CMK (cell line): ENCODE measurements around the gene GLUL.

Experiments used
- DNase-seq: peaks from one replicate; pipeline ENCODE4 v3.0.0-alpha.2; 2010; ENCODE audit warnings: low read depth

GLUL gene

DNA sequence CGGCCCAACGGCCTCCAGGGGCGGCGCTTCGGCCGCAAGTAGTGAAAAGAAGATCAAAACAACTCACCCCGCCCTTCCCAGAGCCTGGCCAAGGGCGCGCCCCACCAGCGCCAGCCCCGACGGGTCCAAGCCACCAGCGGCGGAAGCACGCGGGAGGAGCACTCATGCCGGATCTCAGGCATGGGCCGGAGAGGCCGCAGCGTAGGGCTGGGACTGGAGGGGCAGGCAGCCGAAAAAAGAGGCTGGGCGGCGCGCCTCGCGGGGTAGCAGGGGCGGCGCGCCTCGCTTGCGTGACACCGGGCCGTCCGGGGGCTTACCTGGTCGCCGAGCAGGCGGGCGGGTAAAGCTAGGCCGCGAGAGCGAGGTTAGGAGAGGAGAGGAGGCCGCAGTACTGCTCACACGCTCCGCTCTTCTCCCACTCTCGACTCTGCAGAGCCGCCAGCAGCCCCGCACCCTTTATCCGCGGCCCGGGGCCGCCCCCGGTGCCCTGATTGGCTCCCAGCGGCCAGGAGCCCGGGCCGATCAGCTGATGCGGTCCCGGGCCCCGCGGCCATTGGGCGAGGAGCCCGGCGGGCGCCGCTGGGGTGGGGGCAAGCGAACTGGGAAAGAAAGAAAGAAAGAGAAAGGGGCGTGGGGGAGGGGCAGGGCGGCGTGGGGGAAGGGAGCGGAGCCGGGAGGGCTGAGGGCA lies at the start of gene GLUL:
GLUL (minus strand) TSS at position 429 of the 688 bp plus-strand sequence. CDS start 3,053 bp downstream, outside the sequence.
- DNase-seq: peak; percentile 93

GRCh38 chr1:182438326-182438725 lies 46.7 kb upstream of the GLUL start:
- DNase-seq: no peak

GRCh38 chr1:182433580-182433979 lies 42.0 kb upstream of the GLUL start:
- no peak for DNase-seq

DNA sequence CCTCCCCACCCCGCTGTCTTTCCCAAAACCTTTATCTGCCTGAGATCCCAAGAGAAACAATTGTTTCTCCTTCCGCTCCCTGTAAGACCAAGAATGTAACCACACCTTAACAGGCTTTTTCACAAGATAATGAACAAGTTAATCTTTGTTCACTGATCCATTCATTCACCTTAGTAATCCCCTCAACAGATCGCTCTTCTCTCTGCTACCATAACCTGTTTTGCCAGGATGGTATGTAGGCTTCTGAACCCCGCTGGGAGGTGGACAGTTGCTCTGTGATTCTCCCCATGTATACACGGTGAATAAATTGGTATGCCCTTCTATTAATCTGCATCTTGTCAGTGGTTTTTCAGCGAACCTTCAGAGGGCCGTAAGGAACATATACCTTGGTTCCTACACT lies 39.7 kb upstream of the GLUL start:
- DNase-seq: no peak

DNA sequence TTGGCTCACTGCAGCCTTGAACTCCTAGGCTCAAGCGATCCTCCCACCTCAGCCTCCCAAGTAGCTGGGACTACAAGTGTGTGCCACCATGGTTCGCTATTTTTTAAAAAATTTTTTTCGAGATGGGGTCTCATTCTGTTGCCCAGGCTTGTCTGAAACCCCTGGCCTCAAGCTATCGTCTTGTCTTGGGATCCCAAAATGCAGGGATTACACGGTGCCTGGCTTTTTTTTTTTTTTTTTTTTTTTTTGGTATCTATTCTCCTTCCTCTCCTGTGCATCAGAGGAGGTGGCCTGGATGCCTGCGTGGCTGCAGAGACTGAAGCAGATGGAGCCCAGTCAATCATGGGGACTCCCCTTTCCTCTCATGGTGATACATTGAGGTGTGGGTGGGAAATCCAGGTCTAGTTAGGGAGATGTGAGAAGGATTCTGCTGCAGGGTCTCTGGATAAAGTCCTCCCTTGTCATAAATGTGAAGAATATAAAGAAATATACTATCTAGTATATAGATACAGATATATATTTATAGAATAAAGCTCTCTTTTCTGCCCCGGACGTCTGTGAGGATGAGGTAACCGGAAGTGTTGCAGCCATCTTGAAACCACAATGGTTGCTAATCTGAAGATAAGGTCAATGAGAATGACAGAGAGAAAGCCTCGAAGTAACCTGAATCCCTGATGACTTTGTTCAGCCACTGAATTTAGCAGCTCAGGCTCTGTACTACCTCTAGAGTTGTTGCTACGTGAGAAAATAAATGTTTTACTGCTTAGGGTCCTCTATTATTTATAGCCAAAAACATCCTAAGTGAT lies 38.9 kb upstream of the GLUL start:
- peak; percentile 30 for DNase-seq

GRCh38 chr1:182428043-182428442 lies 36.5 kb upstream of the GLUL start:
- DNase-seq: no peak

- no peak for DNase-seq
Measured at GRCh38 chr1:182426442-182427430, 35.1 kb upstream of the GLUL start.

DNA sequence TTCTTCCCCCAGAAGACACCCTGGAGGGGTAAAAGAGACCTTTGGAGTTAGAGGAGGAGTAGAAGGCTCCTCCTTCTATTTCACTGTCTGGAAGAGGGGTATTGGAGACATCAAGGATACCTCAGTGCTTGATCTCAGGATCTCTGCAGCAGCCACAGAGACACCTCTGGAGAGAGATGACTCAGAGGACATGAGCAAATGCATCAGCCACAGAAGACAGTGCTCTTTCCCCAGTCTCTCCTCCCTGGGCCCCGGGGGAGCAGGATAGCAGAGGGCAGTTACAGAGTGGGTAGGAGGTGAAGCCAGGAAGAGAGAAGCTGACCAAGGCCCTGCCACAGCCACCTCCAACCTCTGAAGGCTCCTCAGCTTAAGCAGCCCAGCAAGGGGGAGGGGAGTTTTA lies 24.2 kb upstream of the GLUL start:
- no peak for DNase-seq

GRCh38 chr1:182413969-182414368 lies 22.4 kb upstream of the GLUL start:
- DNase-seq: no peak

DNA sequence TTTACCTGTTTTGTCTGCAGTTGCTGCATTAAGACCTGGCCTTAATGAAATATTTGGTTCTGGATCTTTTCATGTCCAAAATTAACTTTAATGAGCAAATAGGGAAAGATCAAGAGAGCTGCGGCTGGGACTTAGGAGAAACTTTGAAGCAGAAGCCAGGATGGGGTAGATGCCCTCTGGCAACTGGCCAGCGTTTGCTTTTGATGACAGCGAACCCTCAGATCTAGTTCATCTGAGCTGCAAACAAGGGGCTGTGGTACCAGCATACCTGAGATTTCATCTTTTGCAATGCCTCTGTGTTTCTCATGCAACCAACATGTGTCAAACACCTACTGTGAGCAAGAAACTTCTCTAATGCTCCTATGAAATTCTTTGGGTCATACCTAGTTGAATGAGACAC lies 21.9 kb upstream of the GLUL start:
- no peak for DNase-seq

GRCh38 chr1:182410620-182411273 lies 19.2 kb upstream of the GLUL start:
- DNase-seq: no peak

GRCh38 chr1:182410138-182410537 lies 18.5 kb upstream of the GLUL start:
- DNase-seq: no peak

- no peak for DNase-seq
Measured at GRCh38 chr1:182408435-182409075, 17.0 kb upstream of the GLUL start.

DNA sequence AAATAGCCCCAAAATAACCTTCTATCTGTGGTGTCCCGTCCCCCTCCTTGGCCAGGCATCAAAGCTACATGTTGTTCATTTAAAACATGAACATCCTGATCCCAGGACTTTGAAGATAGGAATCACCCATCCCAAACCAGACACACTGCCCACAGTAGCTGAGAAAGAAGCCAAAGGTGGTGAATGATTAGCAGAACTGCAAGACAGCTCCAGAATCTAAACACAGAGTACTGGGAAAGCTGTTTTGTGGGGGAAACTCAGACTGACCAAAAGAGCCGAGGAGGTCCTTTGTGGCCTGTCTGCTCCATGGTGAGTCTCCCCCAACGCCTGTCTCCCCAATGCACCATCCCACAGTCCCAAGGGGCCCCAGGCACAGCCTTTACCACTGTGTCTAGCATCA lies 16.1 kb upstream of the GLUL start:
- no peak for DNase-seq

DNA sequence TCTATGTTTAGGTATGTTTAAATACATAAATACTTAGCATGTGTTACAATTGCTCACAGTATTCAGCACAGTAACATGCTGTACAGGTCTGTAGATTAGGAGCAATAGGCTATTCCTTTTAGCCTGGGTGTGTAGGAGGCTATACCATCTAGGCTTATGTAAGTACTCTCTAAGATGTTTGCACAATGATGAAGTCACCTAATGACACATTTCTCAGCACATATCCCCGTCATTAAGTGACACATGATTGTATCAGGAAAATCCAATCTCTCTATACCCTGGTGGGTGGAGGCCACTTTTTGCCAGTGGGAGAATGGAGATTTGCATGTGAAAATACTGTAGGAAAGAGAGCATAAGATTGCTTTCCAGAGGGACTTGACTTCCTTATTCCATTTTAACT lies 14.4 kb upstream of the GLUL start:
- DNase-seq: no peak

- DNase-seq: no peak
Measured at GRCh38 chr1:182405578-182405977, 14.0 kb upstream of the GLUL start.

- no peak for DNase-seq
Measured at GRCh38 chr1:182404781-182405180, 13.2 kb upstream of the GLUL start.

GRCh38 chr1:182400567-182400966 lies 9.0 kb upstream of the GLUL start, which contains the start of gene TEDDM1:
TSS of gene TEDDM1 (minus strand) at chr1:182400667. CDS start at chr1:182400485, 182 bp downstream.
- no peak for DNase-seq

GRCh38 chr1:182397653-182398393 lies 6.2 kb upstream of the GLUL start:
- DNase-seq: no peak

DNA sequence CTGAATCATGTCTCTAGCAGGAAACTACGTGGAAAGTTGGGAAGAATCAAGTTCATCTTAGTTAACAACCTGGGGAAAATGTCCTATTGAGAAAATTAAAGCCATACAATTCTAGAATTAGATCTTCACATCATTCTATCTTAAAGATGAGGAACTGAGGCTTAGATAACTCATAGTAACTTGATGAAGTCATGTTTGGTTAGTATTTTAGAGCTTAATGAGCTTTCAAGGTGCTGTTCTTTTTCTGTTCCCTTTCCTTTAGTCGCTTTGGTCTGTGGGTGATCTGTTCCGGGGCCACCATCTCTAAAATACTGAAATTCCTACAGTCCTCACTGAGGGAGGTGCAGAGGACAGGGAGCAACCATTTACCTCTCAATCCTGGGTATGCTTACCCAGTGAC lies 4.3 kb upstream of the GLUL start:
- DNase-seq: no peak
